ENCODE data around the gene RAPGEF5.

The RAPGEF5 gene, protein sequence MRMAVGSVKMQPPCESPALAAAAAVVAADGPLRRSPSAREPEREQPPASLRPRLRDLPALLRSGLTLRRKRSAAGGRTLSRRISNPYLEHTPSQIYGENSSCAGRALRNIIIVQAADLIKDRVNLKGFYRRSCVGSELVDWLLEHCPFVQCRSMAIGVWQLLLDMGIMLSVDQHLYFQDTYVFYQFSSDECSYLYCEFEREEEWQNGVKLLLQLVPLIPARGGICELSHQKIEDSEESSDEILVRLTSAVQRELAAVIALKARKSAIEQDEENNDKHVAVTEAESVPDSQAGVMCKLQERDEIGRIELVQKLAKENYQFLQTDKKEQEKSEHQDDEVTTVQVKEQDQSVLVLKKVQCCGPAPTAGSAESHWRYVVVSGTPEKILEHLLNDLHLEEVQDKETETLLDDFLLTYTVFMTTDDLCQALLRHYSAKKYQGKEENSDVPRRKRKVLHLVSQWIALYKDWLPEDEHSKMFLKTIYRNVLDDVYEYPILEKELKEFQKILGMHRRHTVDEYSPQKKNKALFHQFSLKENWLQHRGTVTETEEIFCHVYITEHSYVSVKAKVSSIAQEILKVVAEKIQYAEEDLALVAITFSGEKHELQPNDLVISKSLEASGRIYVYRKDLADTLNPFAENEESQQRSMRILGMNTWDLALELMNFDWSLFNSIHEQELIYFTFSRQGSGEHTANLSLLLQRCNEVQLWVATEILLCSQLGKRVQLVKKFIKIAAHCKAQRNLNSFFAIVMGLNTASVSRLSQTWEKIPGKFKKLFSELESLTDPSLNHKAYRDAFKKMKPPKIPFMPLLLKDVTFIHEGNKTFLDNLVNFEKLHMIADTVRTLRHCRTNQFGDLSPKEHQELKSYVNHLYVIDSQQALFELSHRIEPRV

DNA sequence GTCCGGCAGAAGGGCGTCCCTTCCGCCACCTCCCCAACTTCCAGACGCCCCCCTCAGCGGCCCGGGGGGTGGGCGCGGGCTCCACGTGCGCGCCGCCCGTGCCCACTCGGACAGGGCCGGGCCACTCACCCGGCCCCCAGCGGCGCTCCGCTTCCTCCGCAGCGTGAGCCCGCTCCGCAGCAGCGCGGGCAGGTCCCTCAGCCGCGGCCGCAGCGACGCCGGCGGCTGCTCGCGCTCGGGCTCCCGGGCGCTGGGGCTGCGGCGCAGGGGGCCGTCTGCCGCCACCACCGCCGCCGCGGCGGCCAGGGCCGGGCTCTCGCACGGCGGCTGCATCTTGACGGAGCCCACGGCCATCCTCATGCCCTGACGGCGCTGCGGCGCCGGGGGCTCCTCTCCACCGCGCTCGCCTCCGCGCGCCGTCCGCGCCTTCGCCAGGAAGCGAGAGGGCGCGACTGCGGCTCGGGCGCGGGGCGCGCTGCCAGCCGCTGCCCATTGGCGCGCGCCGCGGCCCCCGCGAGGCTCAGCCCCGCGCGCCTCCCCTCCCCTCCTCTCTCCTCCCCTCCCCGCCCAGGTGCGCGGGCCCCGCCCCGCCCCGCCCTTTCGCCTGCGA, at the start of gene RAPGEF5:
Gene RAPGEF5 (minus strand): TSS at position 454 of the 610 bp plus-strand sequence. CDS start 94 bp downstream, at position 360.
- Mint-ChIP-seq H3K9me3 (no peaks in the 10 kb centered on the region), H3K27ac (ENCODE audit: low read depth) (no peak within 1 kb of the TSS), H3K4me3 (peak within 1 kb of the TSS; percentile 46), H3K27me3 (peaks cover 58% of the 10 kb centered on the region), H3K36me3 (ENCODE audit: insufficient read depth) (peaks cover 1% of the 10 kb centered on the region), H3K4me1 (no peaks in the 10 kb centered on the region)
- DNase-seq (ENCODE audit: low spot score in 2 of 2) = no peak
- ATAC-seq (replicated peaks; ENCODE audit: extremely low read depth, poor library complexity, severe bottlenecking) = peak; percentile 6

DNA sequence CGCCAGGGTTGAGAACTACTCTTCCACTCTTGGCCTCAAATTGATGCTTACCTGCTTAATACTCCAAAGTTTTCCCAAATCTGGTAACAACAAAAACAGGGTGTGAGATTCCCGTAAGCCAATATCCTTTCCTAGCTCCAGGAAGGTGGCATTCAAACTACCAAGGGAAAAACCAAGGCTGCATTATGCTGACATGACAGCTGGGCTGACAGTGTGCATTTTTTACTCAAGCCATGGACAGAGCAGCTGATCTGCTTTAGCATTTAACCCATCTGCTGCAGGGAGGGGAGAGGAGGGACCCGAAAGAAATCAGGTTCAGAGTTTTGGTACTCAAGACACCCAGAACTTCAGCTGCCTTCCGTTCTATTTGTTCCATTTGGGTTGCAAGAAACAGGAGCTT, 49.8 kb upstream of the RAPGEF5 start:
- Mint-ChIP-seq H3K4me3 (no peak overlapping the region), H3K36me3 (ENCODE audit: insufficient read depth) (no peaks in the 10 kb centered on the region), H3K4me1 (peaks cover 19% of the 10 kb centered on the region), H3K9me3 (no peaks in the 10 kb centered on the region), H3K27ac (ENCODE audit: low read depth) (no peak overlapping the region), H3K27me3 (peaks cover 21% of the 10 kb centered on the region)
- no peak for ATAC-seq (replicated peaks; ENCODE audit: extremely low read depth, poor library complexity, severe bottlenecking)
- DNase-seq (ENCODE audit: low spot score in 2 of 2) = no peak

DNA sequence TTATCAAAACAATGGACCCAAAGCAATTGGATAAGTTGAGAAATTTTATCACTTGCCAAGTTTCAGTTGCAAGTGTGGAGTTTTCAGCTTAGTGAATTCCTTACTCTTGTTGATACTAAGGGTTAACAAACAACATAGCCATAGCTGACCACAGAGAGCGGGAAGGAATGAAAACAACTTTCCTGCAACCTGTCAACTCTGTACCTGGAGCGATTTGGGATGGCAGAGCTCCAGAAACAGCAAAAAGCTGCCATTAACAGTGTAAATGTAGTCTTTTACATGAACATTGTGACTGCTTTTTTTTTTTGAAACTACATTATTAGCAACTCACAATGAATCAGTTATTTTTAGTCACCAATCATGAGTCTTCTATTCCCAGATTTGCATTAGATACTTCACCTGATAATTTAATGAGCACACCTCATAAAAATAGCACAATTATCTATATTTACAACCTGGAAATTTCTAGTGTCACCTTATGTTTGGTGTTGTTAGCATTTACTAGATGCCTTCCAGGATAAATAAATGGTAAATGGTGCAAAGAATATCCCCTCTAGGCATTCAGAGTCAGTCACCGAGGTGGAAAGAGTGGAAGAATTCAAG, 47.6 kb upstream of the RAPGEF5 start:
- ATAC-seq (replicated peaks; ENCODE audit: extremely low read depth, poor library complexity, severe bottlenecking) (no peak), DNase-seq (ENCODE audit: low spot score in 2 of 2) (no peak)
- H3K36me3 Mint-ChIP-seq (ENCODE audit: insufficient read depth) = no peaks in the 10 kb centered on the region
- no peak overlapping the region for H3K4me3 Mint-ChIP-seq
- H3K9me3 Mint-ChIP-seq = no peaks in the 10 kb centered on the region
- H3K27me3 Mint-ChIP-seq = peaks cover 10% of the 10 kb centered on the region
- H3K4me1 Mint-ChIP-seq = peaks cover 20% of the 10 kb centered on the region
- no peak overlapping the region for H3K27ac Mint-ChIP-seq (ENCODE audit: low read depth)

DNA sequence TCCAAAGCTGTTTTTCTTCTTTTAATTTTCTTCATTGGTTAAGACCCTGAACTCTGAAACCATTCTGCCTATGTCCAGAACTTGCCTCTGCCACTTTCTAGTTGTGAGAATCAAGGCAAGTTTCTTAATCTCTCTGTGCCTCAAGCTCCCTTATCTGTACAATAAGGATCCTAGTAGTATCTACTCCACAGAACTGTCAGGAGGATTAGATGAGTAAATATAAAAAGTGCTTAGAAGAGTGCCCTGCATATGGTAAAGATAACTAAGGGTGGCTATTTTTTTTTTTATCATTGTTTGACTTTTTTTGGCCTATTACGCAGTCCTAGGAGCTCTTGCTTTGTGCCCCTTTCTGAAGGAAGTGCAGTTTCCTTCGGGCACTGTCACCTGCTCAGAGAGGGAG, 46.4 kb upstream of the RAPGEF5 start:
- Mint-ChIP-seq H3K4me1 (peaks cover 20% of the 10 kb centered on the region), H3K9me3 (no peaks in the 10 kb centered on the region), H3K4me3 (no peak overlapping the region), H3K36me3 (ENCODE audit: insufficient read depth) (no peaks in the 10 kb centered on the region), H3K27ac (ENCODE audit: low read depth) (no peak overlapping the region), H3K27me3 (peaks cover 10% of the 10 kb centered on the region)
- no peak for DNase-seq (ENCODE audit: low spot score in 2 of 2)
- no peak for ATAC-seq (replicated peaks; ENCODE audit: extremely low read depth, poor library complexity, severe bottlenecking)

DNA sequence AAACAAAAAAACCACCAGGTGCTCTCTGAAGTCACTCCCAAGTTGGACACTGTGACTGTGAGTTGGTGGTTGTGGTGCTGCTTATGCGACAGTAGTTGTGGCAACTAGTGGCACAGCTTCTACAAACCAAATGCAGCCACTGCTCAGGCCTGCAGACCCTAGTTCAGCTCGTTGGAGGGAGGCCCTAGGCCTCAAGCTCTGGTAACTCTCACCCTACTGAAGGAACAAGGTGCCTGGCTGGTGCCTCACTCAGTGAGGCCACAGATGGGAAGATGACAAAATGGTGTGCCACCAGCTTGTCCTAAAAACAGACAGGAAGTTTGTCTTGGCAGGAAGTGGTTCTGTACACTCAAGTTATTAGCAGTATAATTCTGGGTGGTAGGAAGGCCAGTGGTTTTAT, 45.3 kb upstream of the RAPGEF5 start:
- Mint-ChIP-seq H3K27ac (ENCODE audit: low read depth) (no peak overlapping the region), H3K27me3 (peaks cover 2% of the 10 kb centered on the region), H3K4me1 (peaks cover 20% of the 10 kb centered on the region), H3K36me3 (ENCODE audit: insufficient read depth) (no peaks in the 10 kb centered on the region), H3K9me3 (no peaks in the 10 kb centered on the region), H3K4me3 (peak overlapping the region; percentile 50)
- DNase-seq (ENCODE audit: low spot score in 2 of 2) = no peak
- peak; percentile 60 for ATAC-seq (replicated peaks; ENCODE audit: extremely low read depth, poor library complexity, severe bottlenecking)

DNA sequence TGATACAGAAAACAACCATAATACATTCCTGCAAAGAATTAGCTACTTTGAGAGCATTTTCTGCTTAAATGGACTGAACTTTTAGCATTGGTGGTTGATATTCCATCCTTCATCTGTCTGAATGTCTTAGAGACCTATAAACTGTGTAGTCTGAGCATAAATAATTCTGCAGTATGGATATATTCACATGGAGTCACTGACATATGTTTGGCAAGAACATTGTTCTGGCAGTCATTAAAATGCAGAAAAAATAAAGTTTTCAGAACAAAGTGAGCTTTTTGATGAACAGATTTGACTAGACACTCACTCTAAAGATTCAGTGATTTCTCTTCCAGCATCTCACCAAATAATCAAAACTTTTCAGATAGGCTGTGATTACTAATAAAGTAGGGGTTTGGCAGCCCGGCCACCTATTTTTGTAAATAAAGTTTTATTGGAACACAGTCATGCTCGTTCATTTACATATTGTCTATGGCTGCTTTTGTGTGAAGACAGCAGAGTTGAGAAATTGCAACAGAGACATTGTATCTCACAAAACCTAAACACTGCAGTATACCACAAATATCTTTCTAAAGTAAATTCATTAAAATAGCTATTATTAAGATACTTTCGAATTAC, 44.1 kb upstream of the RAPGEF5 start:
- no peak overlapping the region for H3K27ac Mint-ChIP-seq (ENCODE audit: low read depth)
- H3K4me1 Mint-ChIP-seq = peaks cover 20% of the 10 kb centered on the region
- no peak overlapping the region for H3K4me3 Mint-ChIP-seq
- no peaks in the 10 kb centered on the region for H3K9me3 Mint-ChIP-seq
- no peaks in the 10 kb centered on the region for H3K27me3 Mint-ChIP-seq
- no peak for ATAC-seq (replicated peaks; ENCODE audit: extremely low read depth, poor library complexity, severe bottlenecking)
- H3K36me3 Mint-ChIP-seq (ENCODE audit: insufficient read depth) = no peaks in the 10 kb centered on the region
- DNase-seq (ENCODE audit: low spot score in 2 of 2) = no peak

DNA sequence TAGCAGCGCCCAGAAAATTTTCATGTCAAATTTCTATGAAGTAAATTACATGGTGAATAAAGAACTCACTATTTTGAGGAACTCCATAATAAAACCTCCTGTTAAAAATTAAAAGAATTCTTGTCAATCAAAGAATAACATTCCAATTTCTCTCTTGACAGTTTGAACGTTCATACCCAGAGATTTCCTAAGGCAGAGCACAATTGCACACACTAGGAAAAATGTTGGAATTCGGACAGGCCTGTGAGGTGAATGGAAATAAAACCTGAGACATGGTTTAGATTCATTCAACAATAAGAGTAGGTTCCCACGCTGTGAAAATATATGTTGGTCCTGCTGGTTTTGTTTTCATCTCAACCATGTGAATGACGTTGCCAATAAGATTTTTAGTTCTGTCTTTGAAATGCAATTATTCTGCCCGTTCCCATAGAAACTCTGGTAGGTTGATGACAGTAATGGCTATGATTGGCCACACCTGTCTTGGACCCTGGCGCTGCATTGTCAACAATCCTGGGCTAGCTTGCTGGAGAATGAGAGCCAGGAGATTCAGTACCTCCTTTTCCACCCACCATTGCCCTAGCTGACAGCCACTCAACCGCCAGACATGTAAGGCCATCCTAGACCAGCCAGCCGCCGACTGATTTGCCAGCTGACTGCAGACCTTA, 43.3 kb upstream of the RAPGEF5 start:
- no peaks in the 10 kb centered on the region for H3K9me3 Mint-ChIP-seq
- H3K4me3 Mint-ChIP-seq = no peak overlapping the region
- ATAC-seq (replicated peaks; ENCODE audit: extremely low read depth, poor library complexity, severe bottlenecking) (no peak), DNase-seq (ENCODE audit: low spot score in 2 of 2) (no peak)
- no peaks in the 10 kb centered on the region for H3K36me3 Mint-ChIP-seq (ENCODE audit: insufficient read depth)
- no peak overlapping the region for H3K27ac Mint-ChIP-seq (ENCODE audit: low read depth)
- no peaks in the 10 kb centered on the region for H3K27me3 Mint-ChIP-seq
- peaks cover 20% of the 10 kb centered on the region for H3K4me1 Mint-ChIP-seq

DNA sequence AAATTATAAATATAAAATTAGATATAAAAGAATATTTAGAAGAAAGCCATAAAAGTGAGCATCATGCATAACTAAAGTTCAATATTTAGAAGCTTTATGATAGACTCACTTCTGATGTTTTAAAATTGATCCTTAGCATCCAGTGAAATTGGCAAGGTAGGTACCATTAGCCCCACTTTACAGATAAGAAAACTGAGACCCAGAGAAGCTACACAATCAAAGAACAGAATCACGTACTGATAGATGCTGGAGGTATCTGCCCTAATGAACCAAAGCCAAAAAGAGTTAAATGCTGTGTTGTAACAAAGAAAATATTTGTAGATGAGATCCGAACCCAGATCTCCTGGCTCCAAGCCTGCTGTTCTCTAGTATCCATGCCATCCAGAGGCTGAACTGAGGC, 42.6 kb upstream of the RAPGEF5 start:
- no peaks in the 10 kb centered on the region for H3K27me3 Mint-ChIP-seq
- H3K27ac Mint-ChIP-seq (ENCODE audit: low read depth) = no peak overlapping the region
- no peak overlapping the region for H3K4me3 Mint-ChIP-seq
- no peaks in the 10 kb centered on the region for H3K9me3 Mint-ChIP-seq
- H3K36me3 Mint-ChIP-seq (ENCODE audit: insufficient read depth) = no peaks in the 10 kb centered on the region
- no peak for ATAC-seq (replicated peaks; ENCODE audit: extremely low read depth, poor library complexity, severe bottlenecking)
- no peak for DNase-seq (ENCODE audit: low spot score in 2 of 2)
- peaks cover 20% of the 10 kb centered on the region for H3K4me1 Mint-ChIP-seq

DNA sequence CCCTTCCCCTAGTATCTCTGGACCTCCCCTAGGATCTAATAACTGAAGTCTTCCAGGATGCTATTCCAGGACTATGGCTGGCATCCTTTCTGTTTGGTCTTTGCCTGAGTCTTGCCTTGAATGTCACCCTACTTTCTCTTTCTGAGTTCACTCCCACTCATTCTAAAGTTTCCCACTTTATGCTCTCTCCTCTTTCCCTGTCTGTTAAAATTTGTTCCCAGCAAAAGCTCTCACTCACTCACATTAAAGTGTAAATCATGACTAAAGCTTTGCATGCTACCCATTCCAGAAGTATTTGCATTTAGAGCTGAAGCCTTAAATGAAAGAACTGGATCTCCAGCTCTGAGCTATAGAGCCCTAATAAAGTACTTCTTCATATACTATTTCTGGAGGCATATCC, 42.1 kb upstream of the RAPGEF5 start:
- no peak for ATAC-seq (replicated peaks; ENCODE audit: extremely low read depth, poor library complexity, severe bottlenecking)
- DNase-seq (ENCODE audit: low spot score in 2 of 2) = no peak
- no peak overlapping the region for H3K4me3 Mint-ChIP-seq
- H3K4me1 Mint-ChIP-seq = peaks cover 20% of the 10 kb centered on the region
- no peaks in the 10 kb centered on the region for H3K9me3 Mint-ChIP-seq
- no peaks in the 10 kb centered on the region for H3K27me3 Mint-ChIP-seq
- no peak overlapping the region for H3K27ac Mint-ChIP-seq (ENCODE audit: low read depth)
- no peaks in the 10 kb centered on the region for H3K36me3 Mint-ChIP-seq (ENCODE audit: insufficient read depth)

DNA sequence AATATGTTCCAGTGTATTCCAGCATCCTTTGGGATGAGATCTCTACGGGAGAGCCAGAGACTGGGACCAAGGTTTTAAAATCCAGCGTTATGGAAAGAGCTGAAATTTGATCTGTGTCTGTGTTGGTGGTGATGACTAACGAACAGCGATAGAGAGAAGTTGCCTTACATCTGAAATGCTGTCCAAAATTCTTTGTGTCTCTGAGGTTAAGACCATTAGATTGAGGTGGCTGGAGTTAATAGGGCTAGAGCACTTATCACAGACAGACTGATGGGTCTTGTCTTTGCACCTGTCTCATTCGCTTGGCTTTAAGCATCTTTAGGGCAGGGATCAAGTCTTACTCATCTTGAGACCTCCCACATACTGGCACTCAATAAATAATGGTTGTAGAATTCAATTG, 41.0 kb upstream of the RAPGEF5 start:
- H3K27ac Mint-ChIP-seq (ENCODE audit: low read depth) = no peak overlapping the region
- H3K4me1 Mint-ChIP-seq = peaks cover 14% of the 10 kb centered on the region
- no peak overlapping the region for H3K4me3 Mint-ChIP-seq
- H3K36me3 Mint-ChIP-seq (ENCODE audit: insufficient read depth) = no peaks in the 10 kb centered on the region
- no peaks in the 10 kb centered on the region for H3K9me3 Mint-ChIP-seq
- H3K27me3 Mint-ChIP-seq = no peaks in the 10 kb centered on the region
- DNase-seq (ENCODE audit: low spot score in 2 of 2) (no peak), ATAC-seq (replicated peaks; ENCODE audit: extremely low read depth, poor library complexity, severe bottlenecking) (no peak)

DNA sequence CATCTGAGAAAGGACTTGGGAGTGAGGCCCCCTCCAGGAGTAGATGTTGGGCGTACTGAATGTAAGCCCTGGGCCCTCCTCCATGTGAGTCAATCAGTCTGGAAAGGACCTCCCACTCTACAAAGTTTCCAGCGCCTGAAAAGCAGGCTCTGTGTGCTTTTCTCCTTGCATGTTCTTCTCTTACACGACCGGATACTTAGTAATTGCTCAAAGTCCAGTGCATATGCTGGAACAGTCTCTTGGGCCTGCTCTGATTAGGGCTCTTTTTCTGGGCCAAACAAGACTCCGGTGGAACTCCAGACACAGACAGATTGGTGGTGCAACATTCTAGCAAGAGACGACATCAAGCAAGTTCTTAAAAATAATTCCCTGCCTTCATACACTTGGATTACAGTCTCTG, 38.3 kb upstream of the RAPGEF5 start:
- no peak for DNase-seq (ENCODE audit: low spot score in 2 of 2)
- Mint-ChIP-seq H3K27ac (ENCODE audit: low read depth) (no peak overlapping the region), H3K36me3 (ENCODE audit: insufficient read depth) (no peaks in the 10 kb centered on the region), H3K9me3 (no peaks in the 10 kb centered on the region), H3K27me3 (no peaks in the 10 kb centered on the region), H3K4me3 (no peak overlapping the region), H3K4me1 (peaks cover 6% of the 10 kb centered on the region)
- ATAC-seq (replicated peaks; ENCODE audit: extremely low read depth, poor library complexity, severe bottlenecking) = no peak

DNA sequence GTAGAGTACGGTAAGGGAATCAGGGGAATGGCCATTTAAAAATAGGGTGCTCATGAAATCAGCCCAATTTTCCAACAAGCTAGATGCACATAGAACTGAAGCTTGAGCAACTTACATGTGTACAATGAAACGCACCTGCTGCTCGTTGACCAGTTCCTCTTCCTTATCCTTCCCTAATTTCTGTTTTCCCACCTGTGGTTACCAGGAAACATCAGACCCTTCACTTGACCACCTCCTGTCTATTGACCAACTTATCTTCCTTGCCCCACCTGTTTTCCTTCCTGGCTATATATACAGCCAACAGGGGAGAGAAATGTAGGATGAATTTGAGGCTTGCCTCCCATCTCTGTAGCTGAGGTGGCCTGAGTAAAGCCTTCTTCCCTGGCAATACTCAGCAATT, 37.8 kb upstream of the RAPGEF5 start:
- no peak for ATAC-seq (replicated peaks; ENCODE audit: extremely low read depth, poor library complexity, severe bottlenecking)

More for the DNA sequence above, 37.8 kb upstream of the RAPGEF5 start:
- peaks cover 6% of the 10 kb centered on the region for H3K4me1 Mint-ChIP-seq
- H3K4me3 Mint-ChIP-seq = no peak overlapping the region
- no peak overlapping the region for H3K27ac Mint-ChIP-seq (ENCODE audit: low read depth)
- H3K27me3 Mint-ChIP-seq = no peaks in the 10 kb centered on the region
- no peaks in the 10 kb centered on the region for H3K9me3 Mint-ChIP-seq
- no peak for DNase-seq (ENCODE audit: low spot score in 2 of 2)
- no peaks in the 10 kb centered on the region for H3K36me3 Mint-ChIP-seq (ENCODE audit: insufficient read depth)

Measured in central memory CD8-positive, alpha-beta T cell (primary cell).